ENCODE results near the gene FSTL1.

FSTL1 gene

GRCh38 chr3:120440762-120441161, 10.0 kb downstream of the FSTL1 start:
- H3K36me3 ChIP-seq (replicated peaks in 1 of 2; ENCODE audit: control insufficient read depth in 2 of 2, insufficient read depth in 2 of 2, low read length in 2 of 2) = peaks cover 19 to 40% of the 10 kb centered on the region in 2 donors
- DNase-seq (ENCODE audit: low spot score) = no peak

GRCh38 chr3:120440001-120440703, 10.6 kb downstream of the FSTL1 start:
- Histone ChIP-seq H4K91ac (ENCODE audit: low read depth, low read length, poor library complexity) (no peak overlapping the region), H2BK5ac (ENCODE audit: low read length) (no peak overlapping the region), H4K8ac (ENCODE audit: low read depth, low read length) (no peak overlapping the region), H3K27me3 (ENCODE audit: control insufficient read depth in 3 of 3, insufficient read depth in 3 of 3, low read depth in 1 of 3, low read length in 3 of 3) (no peaks in the 10 kb centered on the region), H3K4me1 (ENCODE audit: control insufficient read depth in 2 of 2, insufficient read depth in 1 of 2, low read depth in 1 of 2, low read length in 2 of 2) (peaks cover 0 to 5% of the 10 kb centered on the region in 2 donors), H2BK12ac (ENCODE audit: low read length) (no peak overlapping the region), H3K14ac (ENCODE audit: low read length) (no peak overlapping the region), H3K9me3 (replicated peaks in 1 of 2; ENCODE audit: control insufficient read depth in 2 of 2, insufficient read depth in 1 of 2, low read depth in 1 of 2, low read length in 2 of 2) (no peaks in the 10 kb centered on the region), H3K4me3 (ENCODE audit: low read length in 2 of 2) (no peak overlapping the region), H3K4ac (ENCODE audit: low read length) (no peak overlapping the region), H3K4me2 (ENCODE audit: insufficient read depth, low read length, poor library complexity, severe bottlenecking) (no peak overlapping the region), H3K9ac (ENCODE audit: low read depth, low read length, poor library complexity) (no peak overlapping the region), H2AK5ac (ENCODE audit: low read depth, low read length) (no peak overlapping the region), H3K27ac (replicated peaks; ENCODE audit: low read length) (no peak overlapping the region), H3K36me3 (replicated peaks in 1 of 2; ENCODE audit: control insufficient read depth in 2 of 2, insufficient read depth in 2 of 2, low read length in 2 of 2) (peaks cover 17 to 38% of the 10 kb centered on the region in 2 donors), H2BK15ac (ENCODE audit: low read length) (no peak overlapping the region), H3K23ac (ENCODE audit: low read depth, low read length, poor library complexity) (no peak overlapping the region), H2BK120ac (ENCODE audit: low read depth, low read length) (no peak overlapping the region), H3K79me1 (ENCODE audit: low read depth, low read length) (peaks cover 1% of the 10 kb centered on the region), H2AFZ (ENCODE audit: low read length) (no peak overlapping the region), H3K18ac (ENCODE audit: low read length) (no peak overlapping the region)
- DNase-seq (ENCODE audit: low spot score) = no peak
- WGBS, 2 donors (ENCODE audit: extremely low coverage in 2 of 2, insufficient read length in 2 of 2, insufficient replicate concordance in 1 of 2) = no CpG with 5 or more reads among the region's 5 CpGs

More at GRCh38 chr3:120440762-120441161, 10.0 kb downstream of the FSTL1 start:
- no peak overlapping the region for H3K18ac ChIP-seq (ENCODE audit: low read length)
- H3K27ac ChIP-seq (replicated peaks; ENCODE audit: low read length) = no peak overlapping the region
- H2AFZ ChIP-seq (ENCODE audit: low read length) = no peak overlapping the region
- H3K9me3 ChIP-seq (replicated peaks in 1 of 2; ENCODE audit: control insufficient read depth in 2 of 2, insufficient read depth in 1 of 2, low read depth in 1 of 2, low read length in 2 of 2) = no peaks in the 10 kb centered on the region
- H3K23ac ChIP-seq (ENCODE audit: low read depth, low read length, poor library complexity) = no peak overlapping the region
- H3K14ac ChIP-seq (ENCODE audit: low read length) = no peak overlapping the region
- no peak overlapping the region for H2AK5ac ChIP-seq (ENCODE audit: low read depth, low read length)
- no peak overlapping the region for H3K9ac ChIP-seq (ENCODE audit: low read depth, low read length, poor library complexity)
- no peak overlapping the region for H2BK12ac ChIP-seq (ENCODE audit: low read length)
- H3K27me3 ChIP-seq (ENCODE audit: control insufficient read depth in 3 of 3, insufficient read depth in 3 of 3, low read depth in 1 of 3, low read length in 3 of 3) = no peaks in the 10 kb centered on the region
- no peak overlapping the region for H3K4me3 ChIP-seq (ENCODE audit: low read length in 2 of 2)
- no peak overlapping the region for H4K8ac ChIP-seq (ENCODE audit: low read depth, low read length)
- H3K4ac ChIP-seq (ENCODE audit: low read length) = no peak overlapping the region
- peaks cover 3% of the 10 kb centered on the region for H3K79me1 ChIP-seq (ENCODE audit: low read depth, low read length)
- H2BK5ac ChIP-seq (ENCODE audit: low read length) = no peak overlapping the region
- peaks cover 0 to 5% of the 10 kb centered on the region in 2 donors for H3K4me1 ChIP-seq (ENCODE audit: control insufficient read depth in 2 of 2, insufficient read depth in 1 of 2, low read depth in 1 of 2, low read length in 2 of 2)
- H3K4me2 ChIP-seq (ENCODE audit: insufficient read depth, low read length, poor library complexity, severe bottlenecking) = no peak overlapping the region
- no CpG with 5 or more reads among the region's 3 CpGs for whole genome bisulfite sequencing, 2 donors (ENCODE audit: extremely low coverage in 2 of 2, insufficient read length in 2 of 2, insufficient replicate concordance in 1 of 2)
- no peak overlapping the region for H2BK15ac ChIP-seq (ENCODE audit: low read length)
- no peak overlapping the region for H4K91ac ChIP-seq (ENCODE audit: low read depth, low read length, poor library complexity)
- no peak overlapping the region for H2BK120ac ChIP-seq (ENCODE audit: low read depth, low read length)

- no peak overlapping the region for H2AFZ ChIP-seq (ENCODE audit: low read length)
- H3K36me3 ChIP-seq (replicated peaks in 1 of 2; ENCODE audit: control insufficient read depth in 2 of 2, insufficient read depth in 2 of 2, low read length in 2 of 2) = peaks cover 17 to 47% of the 10 kb centered on the region in 2 donors
- H3K4ac ChIP-seq (ENCODE audit: low read length) = no peak overlapping the region
- H3K9me3 ChIP-seq (replicated peaks in 1 of 2; ENCODE audit: control insufficient read depth in 2 of 2, insufficient read depth in 1 of 2, low read depth in 1 of 2, low read length in 2 of 2) = no peaks in the 10 kb centered on the region
- no peak overlapping the region for H3K4me2 ChIP-seq (ENCODE audit: insufficient read depth, low read length, poor library complexity, severe bottlenecking)
- no peak overlapping the region for H3K18ac ChIP-seq (ENCODE audit: low read length)
- peaks cover 4% of the 10 kb centered on the region for H3K79me1 ChIP-seq (ENCODE audit: low read depth, low read length)
- DNase-seq (ENCODE audit: low spot score) = no peak
- H2BK12ac ChIP-seq (ENCODE audit: low read length) = no peak overlapping the region
- H3K9ac ChIP-seq (ENCODE audit: low read depth, low read length, poor library complexity) = no peak overlapping the region
- WGBS, 2 donors (ENCODE audit: extremely low coverage in 2 of 2, insufficient read length in 2 of 2, insufficient replicate concordance in 1 of 2) = no CpG with 5 or more reads among the region's 10 CpGs
- no peak overlapping the region for H3K4me3 ChIP-seq (ENCODE audit: low read length in 2 of 2)
- H3K27me3 ChIP-seq (ENCODE audit: control insufficient read depth in 3 of 3, insufficient read depth in 3 of 3, low read depth in 1 of 3, low read length in 3 of 3) = no peaks in the 10 kb centered on the region
- H2AK5ac ChIP-seq (ENCODE audit: low read depth, low read length) = no peak overlapping the region
- H3K27ac ChIP-seq (replicated peaks; ENCODE audit: low read length) = no peak overlapping the region
- no peak overlapping the region for H3K14ac ChIP-seq (ENCODE audit: low read length)
- no peak overlapping the region for H2BK15ac ChIP-seq (ENCODE audit: low read length)
- peaks cover 0 to 5% of the 10 kb centered on the region in 2 donors for H3K4me1 ChIP-seq (ENCODE audit: control insufficient read depth in 2 of 2, insufficient read depth in 1 of 2, low read depth in 1 of 2, low read length in 2 of 2)
- H2BK5ac ChIP-seq (ENCODE audit: low read length) = no peak overlapping the region
- H4K91ac ChIP-seq (ENCODE audit: low read depth, low read length, poor library complexity) = no peak overlapping the region
- no peak overlapping the region for H4K8ac ChIP-seq (ENCODE audit: low read depth, low read length)
- no peak overlapping the region for H3K23ac ChIP-seq (ENCODE audit: low read depth, low read length, poor library complexity)
- H2BK120ac ChIP-seq (ENCODE audit: low read depth, low read length) = no peak overlapping the region
Observed at GRCh38 chr3:120438665-120439370, 12.0 kb downstream of the FSTL1 start.

GRCh38 chr3:120438216-120438615, 12.6 kb downstream of the FSTL1 start:
- Histone ChIP-seq H2AFZ (ENCODE audit: low read length) (no peak overlapping the region), H2BK12ac (ENCODE audit: low read length) (no peak overlapping the region), H3K4me3 (ENCODE audit: low read length in 2 of 2) (no peak overlapping the region), H4K91ac (ENCODE audit: low read depth, low read length, poor library complexity) (no peak overlapping the region), H3K18ac (ENCODE audit: low read length) (no peak overlapping the region), H3K4ac (ENCODE audit: low read length) (no peak overlapping the region), H3K23ac (ENCODE audit: low read depth, low read length, poor library complexity) (no peak overlapping the region), H2BK120ac (ENCODE audit: low read depth, low read length) (no peak overlapping the region), H2AK5ac (ENCODE audit: low read depth, low read length) (no peak overlapping the region), H3K36me3 (replicated peaks in 1 of 2; ENCODE audit: control insufficient read depth in 2 of 2, insufficient read depth in 2 of 2, low read length in 2 of 2) (peaks cover 17 to 47% of the 10 kb centered on the region in 2 donors), H2BK5ac (ENCODE audit: low read length) (no peak overlapping the region), H3K9me3 (replicated peaks in 1 of 2; ENCODE audit: control insufficient read depth in 2 of 2, insufficient read depth in 1 of 2, low read depth in 1 of 2, low read length in 2 of 2) (no peaks in the 10 kb centered on the region), H3K9ac (ENCODE audit: low read depth, low read length, poor library complexity) (no peak overlapping the region), H3K27ac (replicated peaks; ENCODE audit: low read length) (no peak overlapping the region), H3K4me2 (ENCODE audit: insufficient read depth, low read length, poor library complexity, severe bottlenecking) (no peak overlapping the region), H3K27me3 (ENCODE audit: control insufficient read depth in 3 of 3, insufficient read depth in 3 of 3, low read depth in 1 of 3, low read length in 3 of 3) (no peaks in the 10 kb centered on the region), H3K14ac (ENCODE audit: low read length) (no peak overlapping the region), H4K8ac (ENCODE audit: low read depth, low read length) (no peak overlapping the region), H3K4me1 (ENCODE audit: control insufficient read depth in 2 of 2, insufficient read depth in 1 of 2, low read depth in 1 of 2, low read length in 2 of 2) (peaks cover 0 to 4% of the 10 kb centered on the region in 2 donors), H3K79me1 (ENCODE audit: low read depth, low read length) (peaks cover 4% of the 10 kb centered on the region), H2BK15ac (ENCODE audit: low read length) (no peak overlapping the region)
- WGBS, 2 donors (ENCODE audit: extremely low coverage in 2 of 2, insufficient read length in 2 of 2, insufficient replicate concordance in 1 of 2) = no CpG with 5 or more reads among the region's 4 CpGs
- DNase-seq (ENCODE audit: low spot score) = no peak
